Stimulated activated CD8-positive, alpha-beta memory T cell treated with anti-CD3 and anti-CD28 coated beads, Interleukin-4, amount 100 ng/mL, for 1 hour (primary cell): ENCODE results near the gene HS3ST6.
"Not testable (repeated sequence)": the region's sequence is repeated elsewhere in the genome, so short reads cannot be mapped to it uniquely, and the experiment has no call there.

ENCODE experiments used
- DNase-seq, 2 donors: peaks; one replicate each; pipeline ENCODE4 v3.0.0-alpha.2; 2020; ENCODE audit warnings: low read depth in 2 of 2, low spot score in 1 of 2

Gene HS3ST6

GRCh38 chr16:1918351-1919326 lies at the start of gene HS3ST6:
TSS of gene HS3ST6 (minus strand) at chr16:1918415. CDS start at chr16:1918323, 92 bp downstream.
- DNase-seq = no peak

GRCh38 chr16:1966460-1966859 lies 48.2 kb upstream of the HS3ST6 start, which contains the start of gene RNF151:
TSS of gene RNF151 (plus strand) at chr16:1966856. CDS start at chr16:1966882, 26 bp downstream.
- no peak for DNase-seq

DNA sequence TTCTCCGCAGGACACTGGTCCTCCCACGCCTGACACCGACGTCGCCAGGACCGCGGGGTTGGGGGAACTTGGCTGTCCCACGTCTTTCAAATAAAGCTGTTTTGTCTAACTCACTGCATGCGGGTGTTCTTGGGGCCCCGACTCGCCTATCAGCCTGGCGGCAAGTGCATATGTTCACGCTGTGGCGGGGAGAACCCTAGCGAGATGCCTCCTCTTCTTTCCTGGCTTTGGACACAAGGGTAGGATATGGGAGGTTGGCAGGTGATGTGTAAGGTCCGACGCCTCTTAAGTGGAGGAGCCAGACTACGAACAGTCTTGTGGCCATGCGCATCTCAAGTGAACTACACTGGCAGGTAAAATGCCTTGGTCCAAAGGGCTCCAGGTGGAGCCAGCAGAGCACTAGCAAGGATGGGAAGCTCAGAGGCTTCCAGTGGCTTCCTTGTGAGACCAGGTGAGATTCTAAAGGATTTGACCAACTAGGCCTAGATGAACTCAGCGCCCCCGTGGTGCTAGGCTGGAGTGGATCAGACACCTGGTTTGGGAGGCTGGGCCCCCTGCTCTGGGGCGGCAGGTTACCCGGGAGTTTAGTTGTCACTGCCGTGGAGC lies 47.3 kb upstream of the HS3ST6 start:
- no peak for DNase-seq

- peak; percentile 92 to 95 for DNase-seq
Measured at GRCh38 chr16:1964506-1965395, 46.5 kb upstream of the HS3ST6 start, which contains the start of gene RPS2. TSS of gene RPS2 (minus strand) at chr16:1964826. CDS start at chr16:1964625, 201 bp downstream.

DNA sequence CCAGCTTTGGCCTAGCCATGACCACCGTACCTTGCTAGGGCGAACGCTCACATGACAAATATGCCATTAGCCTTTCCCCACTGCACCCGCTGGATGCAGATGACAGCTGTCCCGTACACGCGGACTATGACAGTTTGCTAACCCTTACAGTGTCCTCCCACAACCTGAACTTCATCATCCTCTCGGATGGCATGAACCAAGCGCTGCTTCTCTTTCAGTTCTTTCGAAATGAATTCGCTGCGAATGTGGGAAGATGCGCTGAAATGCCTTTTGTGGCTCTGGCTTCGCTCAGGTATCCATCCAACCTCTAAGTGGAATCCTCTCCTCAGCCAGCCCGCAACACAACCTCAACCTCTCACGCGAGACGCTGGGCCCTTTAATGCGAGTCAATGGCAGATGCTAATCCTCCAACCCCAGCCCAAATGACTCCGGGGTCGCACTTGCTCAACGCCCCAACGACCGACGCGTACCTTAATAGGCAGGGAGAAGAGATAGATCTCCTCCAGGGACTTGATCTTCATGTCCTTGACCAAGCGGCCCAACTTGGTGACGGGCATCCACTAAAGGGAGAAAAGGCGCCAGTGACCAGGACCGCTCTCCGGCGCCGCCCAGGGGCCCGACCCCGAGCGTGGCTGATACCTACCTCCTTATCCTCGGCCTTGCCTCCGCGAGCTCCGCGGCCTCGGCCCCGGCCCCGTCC lies 45.7 kb upstream of the HS3ST6 start:
- peak in 1 of 2 donors; percentile 16 for DNase-seq

GRCh38 chr16:1962161-1963153 lies 44.2 kb upstream of the HS3ST6 start:
- not testable (repeated sequence) for DNase-seq

DNA sequence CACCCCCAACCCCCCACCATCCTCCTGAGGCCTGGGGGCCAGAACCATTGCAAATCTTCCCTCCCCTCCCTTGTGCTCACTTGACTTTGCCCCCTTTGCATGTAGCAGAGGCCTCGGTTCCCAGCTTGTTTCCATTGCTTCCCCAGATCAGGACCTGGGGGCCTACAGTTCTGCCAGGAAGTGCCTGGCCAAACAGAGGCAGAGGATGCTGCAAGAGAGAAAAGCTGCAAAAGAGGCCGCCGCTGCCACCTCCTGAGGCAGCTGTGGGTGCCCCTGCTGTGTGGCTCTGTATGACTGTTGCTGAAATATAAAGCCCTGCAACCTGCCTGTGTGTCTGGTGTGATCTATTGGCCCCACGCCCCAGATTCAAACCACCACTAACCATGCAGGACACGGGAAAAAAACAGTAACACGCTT lies 43.4 kb upstream of the HS3ST6 start:
- DNase-seq = no peak

DNA sequence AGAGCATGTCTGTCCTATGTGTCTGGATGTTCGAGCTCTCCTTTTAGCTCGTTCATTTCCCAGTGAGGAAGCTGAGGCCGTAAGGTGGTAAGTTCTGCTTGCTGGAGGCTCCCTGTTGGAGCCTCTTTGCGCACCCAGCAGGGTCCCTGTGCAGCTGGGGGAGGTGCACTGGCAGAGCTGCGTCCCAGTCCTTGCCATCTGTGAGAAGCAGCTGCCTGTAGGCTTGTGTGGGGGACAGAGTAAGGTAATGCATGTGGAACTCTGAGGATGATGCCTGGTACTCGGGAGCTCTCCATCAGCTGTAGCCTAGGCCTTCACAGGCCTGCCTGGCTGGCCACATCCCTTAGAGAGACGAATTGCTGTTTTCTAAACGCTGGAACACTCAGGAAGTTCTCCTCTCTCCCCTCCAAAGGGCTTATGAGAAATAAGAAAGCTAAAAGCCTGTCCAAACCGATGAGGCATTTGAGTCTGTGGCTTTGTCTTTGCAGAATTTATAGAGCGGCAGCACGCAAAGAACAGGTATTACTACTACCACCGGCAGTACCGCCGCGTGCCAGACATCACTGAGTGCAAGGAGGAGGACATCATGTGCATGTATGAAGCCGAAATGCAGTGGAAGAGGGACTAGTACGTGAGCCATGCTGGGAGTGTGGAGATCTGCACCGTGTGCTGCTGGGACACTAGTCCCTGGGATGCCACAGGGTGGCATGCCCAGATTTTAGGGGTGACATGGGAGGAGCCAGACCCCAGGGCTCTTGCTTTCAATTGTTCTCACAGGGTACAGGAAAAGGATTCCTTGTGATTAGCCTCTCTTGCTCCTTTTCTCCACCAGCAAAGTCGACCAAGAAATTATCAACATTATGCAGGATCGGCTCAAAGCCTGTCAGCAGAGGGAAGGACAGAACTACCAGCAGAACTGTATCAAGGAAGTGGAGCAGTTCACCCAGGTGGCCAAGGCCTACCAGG lies 42.7 kb upstream of the HS3ST6 start:
- DNase-seq = no peak

DNA sequence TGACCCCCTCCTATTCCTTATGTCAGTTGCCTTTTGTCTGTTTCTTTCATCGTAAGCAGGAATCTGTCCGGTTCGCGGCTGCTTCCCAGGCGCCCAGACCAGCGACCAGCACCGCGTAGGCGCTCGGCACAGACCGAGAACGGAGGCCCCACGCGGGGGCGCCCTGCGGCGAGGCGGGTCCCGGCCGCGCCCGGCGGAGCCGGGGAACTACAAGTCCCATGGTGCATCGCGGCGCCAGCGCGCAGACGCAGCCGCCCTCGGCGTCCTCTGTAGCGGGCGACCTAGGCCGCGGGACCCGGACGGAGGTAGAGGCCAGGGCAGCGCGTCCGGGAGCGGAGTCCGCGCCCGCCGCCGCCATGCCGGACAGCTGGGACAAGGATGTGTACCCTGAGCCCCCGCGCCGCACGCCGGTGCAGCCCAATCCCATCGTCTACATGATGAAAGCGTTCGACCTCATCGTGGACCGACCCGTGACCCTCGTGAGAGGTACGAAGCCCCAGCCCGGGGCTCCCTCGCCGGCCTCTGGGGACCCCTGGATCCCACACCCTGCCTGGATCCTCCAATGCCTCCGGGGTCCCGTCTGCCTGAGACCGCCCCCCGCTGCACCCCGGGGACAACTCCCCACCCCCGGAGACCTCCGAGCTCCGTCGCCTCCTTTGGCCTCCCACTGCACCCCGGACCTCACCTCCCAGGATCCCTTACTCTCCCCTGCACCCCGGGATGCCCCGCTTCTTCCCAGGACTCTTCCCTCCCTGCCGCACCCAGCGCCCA lies 41.2 kb upstream of the HS3ST6 start, which contains the start of gene NDUFB10:
Gene NDUFB10 (plus strand): TSS at position 270 of the 771 bp plus-strand sequence. CDS start 87 bp downstream, at position 357.
- DNase-seq = peak; percentile 81

GRCh38 chr16:1958715-1959268 lies 40.6 kb upstream of the HS3ST6 start:
- DNase-seq = no peak

DNA sequence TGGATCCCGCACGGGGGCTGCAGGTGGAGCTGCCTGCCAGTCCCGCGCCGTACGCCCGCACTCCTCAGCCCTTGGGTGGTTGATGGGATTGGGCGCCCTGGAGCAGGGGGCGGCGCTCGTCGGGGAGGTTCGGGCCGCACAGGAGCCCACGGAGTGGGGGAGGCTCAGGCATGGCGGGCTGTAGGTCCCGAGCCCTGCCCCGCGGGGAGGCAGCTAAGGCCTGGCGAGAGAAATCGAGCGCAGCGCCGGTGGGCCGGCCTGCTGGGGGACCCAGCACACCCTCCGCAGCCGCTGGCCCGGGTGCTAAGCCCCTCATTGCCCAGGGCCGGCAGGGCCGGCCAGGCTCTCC lies 39.9 kb upstream of the HS3ST6 start:
- not testable (repeated sequence) for DNase-seq

GRCh38 chr16:1957434-1958142 lies 39.4 kb upstream of the HS3ST6 start:
- DNase-seq = not testable (repeated sequence)

- no peak for DNase-seq
Measured at GRCh38 chr16:1953734-1954133, 35.5 kb upstream of the HS3ST6 start.

DNA sequence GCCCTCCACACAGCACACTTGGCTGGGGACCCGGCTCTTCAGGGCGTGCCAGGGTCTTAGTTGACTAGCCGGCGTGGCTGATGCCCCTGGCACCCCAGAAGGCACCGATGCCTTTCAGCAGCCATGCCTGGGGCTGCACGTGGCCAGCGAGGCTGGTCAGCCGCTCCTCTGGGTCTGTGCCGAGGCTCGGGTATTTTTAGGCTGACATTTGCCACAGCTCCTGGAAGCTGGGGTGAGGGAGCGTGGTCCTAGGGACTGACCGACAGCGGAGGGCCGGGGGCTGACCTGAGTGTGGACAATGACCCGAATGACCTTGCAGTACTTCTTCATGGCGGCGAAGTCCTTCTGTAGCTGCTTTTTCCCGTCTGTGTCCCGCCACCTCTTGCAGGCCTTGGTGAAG lies 32.3 kb upstream of the HS3ST6 start:
- DNase-seq = no peak

GRCh38 chr16:1950047-1950446 lies 31.8 kb upstream of the HS3ST6 start:
- DNase-seq = no peak

GRCh38 chr16:1949507-1949906 lies 31.3 kb upstream of the HS3ST6 start:
- no peak for DNase-seq
